HepG2 (cell line): Measurements from ENCODE around the gene WDR76. TPM values are rescaled to one million over a fixed set of nuclear protein-coding genes. Genes with fewer than 3 reads are reported as not detected.

ENCODE experiments used
- ATAC-seq: fragments of 200-7000 bp; cut with Tn5 transposase; 3 replicates; pipeline ENCODE4 v1.9.1; 2020; ENCODE audit warnings: mild to moderate bottlenecking, moderate library complexity
- BruUV-seq: library from RNA; stranded (reverse); fragments of 400-500 nt; replicated peaks from 2 replicates; lab custom pipeline; 2021; lab: Mats Ljungman, UMichigan
- CTCF ChIA-PET: fragments of 300-600 bp; formaldehyde crosslinking; extraction: SDS; loops from one replicate; lab custom pipeline; 2021; ENCODE audit warnings: low total read pairs, inconsistent platforms, low intra/inter-chr PET ratio; lab: Yijun Ruan, JAX
- POLR2A ChIA-PET: fragments of 350-600 bp; sonication (Branson Sonifier 250); formaldehyde crosslinking; loops from one replicate; lab custom pipeline; 2020; ENCODE audit warnings: antibody characterized with exemption, inconsistent platforms; lab: Yijun Ruan, JAX
- DNase-seq: peaks from one replicate; pipeline ENCODE4 v3.0.0-alpha.2; 2015; ENCODE audit warnings: low spot score
- FAIRE-seq: peaks from 3 replicates; lab custom pipeline; 2011; peaks lifted over from hg19 to GRCh38; lab: Jason Lieb, UNC
- H2AFZ ChIP-seq: one replicate; pipeline ENCODE4 v1.6.1; 2011; ENCODE audit warnings: low read length, inconsistent platforms
- H3K27ac ChIP-seq: fragments of 300-600 bp; 3 replicates; pipeline ENCODE4 v1.8.0; 2011; ENCODE audit warnings: mixed run types, mild to moderate bottlenecking, mixed read lengths, low read length, inconsistent platforms; ENCODE audit not compliant: insufficient read depth; ENCODE audit errors: extremely low read length
- H3K27me3 ChIP-seq, 2 experiments: fragments of 200-600 bp in 1 of 2; 2 replicates in 1 of 2; 3 replicates in 1 of 2; pipeline versions ENCODE4 v1.6.0 to v1.8.0; 2011; ENCODE audit warnings: low read length in 2 of 2, mild to moderate bottlenecking in 2 of 2, moderate library complexity in 2 of 2, inconsistent platforms in 1 of 2; ENCODE audit not compliant: insufficient read depth in 2 of 2, control insufficient read depth in 1 of 2
- H3K36me3 ChIP-seq, 2 experiments: fragments of 200-600 bp in 1 of 2; replicated peaks in 1 of 2; 2 replicates in 1 of 2; 3 replicates in 1 of 2; pipeline versions ENCODE4 v1.5.1 to v1.8.0; 2011; ENCODE audit warnings: low read length in 2 of 2, inconsistent platforms in 1 of 2; ENCODE audit not compliant: insufficient read depth in 2 of 2, control insufficient read depth in 1 of 2
- H3K4me1 ChIP-seq: 2 replicates; pipeline ENCODE4 v1.5.1; 2012; ENCODE audit warnings: low read length, inconsistent platforms; ENCODE audit not compliant: insufficient read depth
- H3K4me2 ChIP-seq: 2 replicates; pipeline ENCODE4 v1.6.0; 2011; ENCODE audit warnings: low read depth, low read length, inconsistent platforms
- H3K4me3 ChIP-seq, 3 experiments: fragments of 200-600 bp in 1 of 3; sonication (generic), shearing (Covaris generic) in 1 of 3; replicated peaks in 1 of 3; 2 replicates each; pipeline ENCODE4 v1.5.1; 2011 to 2016; ENCODE audit warnings: low read length in 3 of 3, inconsistent platforms in 2 of 3, low read depth in 2 of 3, mild to moderate bottlenecking in 2 of 3, control low read depth in 1 of 3, mixed read lengths in 1 of 3; ENCODE audit not compliant: insufficient read depth in 1 of 3
- H3K79me2 ChIP-seq: one replicate; pipeline ENCODE4 v1.6.1; 2011; ENCODE audit warnings: low read length, inconsistent platforms; ENCODE audit not compliant: insufficient read depth
- H3K9ac ChIP-seq: 2 replicates; pipeline ENCODE4 v1.6.0; 2011; ENCODE audit warnings: mild to moderate bottlenecking, low read depth, low read length, inconsistent platforms; ENCODE audit not compliant: insufficient read depth
- H3K9me3 ChIP-seq: 2 replicates; pipeline ENCODE4 v1.5.1; 2012; ENCODE audit warnings: mild to moderate bottlenecking, low read length
- H4K20me1 ChIP-seq: 2 replicates; pipeline ENCODE4 v1.6.0; 2011; ENCODE audit warnings: inconsistent platforms, mild to moderate bottlenecking, low read length, moderate library complexity; ENCODE audit not compliant: insufficient read depth
- DMAP1 ChIP-seq: IDR thresholded peaks from 2 replicates; pipeline ENCODE4 v1.6.1; 2016
- HDAC1 ChIP-seq: sonication (generic); formaldehyde crosslinking; IDR thresholded peaks from 2 replicates; pipeline ENCODE4 v1.5.1; 2020; ENCODE audit warnings: mild to moderate bottlenecking, missing genetic modification reagents
- NFIB ChIP-seq: sonication (generic); formaldehyde crosslinking; IDR thresholded peaks from 2 replicates; pipeline ENCODE4 v1.9.0; 2021; ENCODE audit warnings: missing genetic modification reagents, mild to moderate bottlenecking, borderline replicate concordance
- PRDM10 ChIP-seq: sonication (generic); formaldehyde crosslinking; IDR thresholded peaks from 2 replicates; pipeline ENCODE4 v1.4.0; 2020; ENCODE audit warnings: low read depth, missing genetic modification reagents
- PRMT3 ChIP-seq: sonication (generic); formaldehyde crosslinking; IDR thresholded peaks from 2 replicates; pipeline ENCODE4 v1.8.1; 2022; ENCODE audit warnings: low read depth, mild to moderate bottlenecking, moderate library complexity, missing genetic modification reagents, borderline replicate concordance
- SALL1 ChIP-seq: sonication (generic); formaldehyde crosslinking; IDR thresholded peaks from 2 replicates; pipeline ENCODE4 v1.8.0; 2022; ENCODE audit warnings: mild to moderate bottlenecking, missing genetic modification reagents
- SRSF1 ChIP-seq: fragments of 200-400 bp; formaldehyde crosslinking; optimal IDR thresholded peaks from 2 replicates; pipeline ENCODE3; 2017; ENCODE audit warnings: mild to moderate bottlenecking, low read depth, low read length, moderate library complexity
- TRIM24 ChIP-seq: sonication (generic); formaldehyde crosslinking; IDR thresholded peaks from 2 replicates; pipeline ENCODE4 v1.8.0; 2022; ENCODE audit warnings: mild to moderate bottlenecking, missing genetic modification reagents
- WGBS: methylation state at CpG from one replicate; pipeline ENCODE4 v1.1.6; 2017; ENCODE audit warnings: low lambda C conversion rate; 5-methylcytosine and 5-hydroxymethylcytosine counted together
- in situ Hi-C: cut with HindIII; loops from 2 replicates; pipeline ENCODE4 v1.10.0; 2017; ENCODE audit warnings: low pct_unique_long_range_greater_than_20kb; ENCODE audit not compliant: extremely low pct_ligation_motif_present
- intact Hi-C: fragments of 100-400 bp; cut with micrococcal nuclease; formaldehyde crosslinking; loops from one replicate; pipeline ENCODE4 v1.10.0; 2022; ENCODE audit not compliant: unreplicated experiment
- polyA plus RNA-seq, 8 experiments: library from polyadenylated mRNA; depleted of rRNA in 3 of 8; stranded (reverse) in 7 of 8; unstranded in 1 of 8; fragments of >200 nt; fragmentation: Illumina TruSeq in 4 of 8; extraction: Trizol in 4 of 8; gene quantifications; 2 replicates each; pipeline versions ENCODE4 v1.2.1 to v1.2.3, GENCODE V29; 2011 to 2016; ENCODE audit warnings: low read depth in 4 of 8, missing spikeins in 1 of 8, mixed read lengths in 1 of 8; ENCODE audit not compliant: insufficient read depth in 1 of 8
- total RNA-seq, 5 experiments: library from RNA; depleted of rRNA; stranded (reverse); fragments of >200 nt; fragmentation: Illumina TruSeq; extraction: Trizol; gene quantifications; 2 replicates each; pipeline ENCODE4 v1.2.3, GENCODE V29; 2016; ENCODE audit warnings: low read depth in 1 of 5

The WDR76 gene
- total and polyA plus RNA-seq, 2 of the 13 experiments (the other 11 are each of a cell fraction or from before 2014, with no cell fraction given): 1.1 to 9.7 TPM

- Histone ChIP-seq H3K79me2 (no peaks in the 10 kb centered on the region), H3K36me3 (no peaks in the 10 kb centered on the region), H3K27ac (no peak overlapping the region), H3K9me3 (no peaks in the 10 kb centered on the region), H3K4me3 (no peak overlapping the region), H2AFZ (no peak overlapping the region), H4K20me1 (no peaks in the 10 kb centered on the region), H3K27me3 (no peaks in the 10 kb centered on the region; a peak in 2 of 5 replicates), H3K4me2 (no peak overlapping the region), H3K4me1 (no peaks in the 10 kb centered on the region), H3K9ac (no peak overlapping the region)
- WGBS: 37% methylated on average over 4 of the region's 4 CpGs
- TF ChIP-seq TRIM24 (CRISPR knock-in tag) (no peak), DMAP1 (CRISPR knock-in tag) (no peak), PRDM10 (CRISPR knock-in tag) (no peak), SRSF1 (no peak), NFIB (CRISPR knock-in tag) (no peak), SALL1 (CRISPR knock-in tag) (no peak), PRMT3 (CRISPR knock-in tag) (no peak), HDAC1 (CRISPR knock-in tag) (no peak)
- intact Hi-C loops: no loop called here
- ATAC-seq: no peak
- no peak for DNase-seq
- in situ Hi-C loops: no loop called here
- POLR2A ChIA-PET: no interaction called here
- FAIRE-seq: no peak
- CTCF ChIA-PET: no interaction called here
- BruUV-seq: no TSS peak
Measured at GRCh38 chr15:43911235-43911781, 84.5 kb downstream of the WDR76 start.
